ENCODE data around the gene LCN1. TPM values are rescaled to one million over a fixed set of nuclear protein-coding genes. Genes with fewer than 3 reads are reported as not detected.

The LCN1 gene
- total and polyA plus RNA-seq, 10 donors: 0.09 TPM; not detected in 9

DNA sequence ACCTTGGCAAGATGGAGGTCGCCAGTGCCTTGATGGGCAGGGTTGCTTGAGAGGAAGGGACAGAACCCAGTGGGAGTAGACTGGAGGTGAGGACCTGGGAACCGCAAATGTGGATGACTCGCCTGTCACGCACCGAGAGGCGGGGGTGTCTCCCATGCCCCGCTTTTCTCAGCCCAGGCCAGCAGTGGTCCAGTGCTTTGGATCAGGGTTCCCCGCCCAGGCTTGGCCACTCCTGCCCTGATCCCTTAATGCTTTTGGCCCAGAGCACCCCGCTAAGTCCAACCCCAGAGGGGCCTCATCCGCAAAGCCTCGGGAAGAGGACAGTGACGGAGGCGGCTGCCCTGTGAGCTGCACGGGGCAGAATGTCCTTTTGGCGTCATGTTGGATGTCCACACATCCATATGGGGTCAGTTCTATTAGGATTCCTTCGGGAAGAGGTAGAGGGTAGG, 18.3 kb upstream of the LCN1 start:
- H3K4me1 ChIP-seq: peaks cover 16 to 73% (median 44%) of the 10 kb centered on the region in 6 donors
- no peaks in the 10 kb centered on the region for H3K27me3 ChIP-seq (replicated peaks in 1 of 7)
- no peak overlapping the region for H3K27ac ChIP-seq
- DNase-seq: peak; percentile 56
- H3K4me3 ChIP-seq: no peak overlapping the region
- peaks cover 0 to 4% (median 0%) of the 10 kb centered on the region in 8 donors for H3K9me3 ChIP-seq
- TF ChIP-seq POLR2AphosphoS5 (IDR thresholded peaks at IDR 0.05): no peak
- peaks cover 0 to 39% (median 29%) of the 10 kb centered on the region in 6 donors for H3K36me3 ChIP-seq
- intact Hi-C loops (cut with DNase I; ENCODE audit: low total_unique reads): no loop called here
- 89 to 93% (median 93%) methylated on average over 14 to 16 of the region's 16 CpGs for WGBS, 5 donors

DNA sequence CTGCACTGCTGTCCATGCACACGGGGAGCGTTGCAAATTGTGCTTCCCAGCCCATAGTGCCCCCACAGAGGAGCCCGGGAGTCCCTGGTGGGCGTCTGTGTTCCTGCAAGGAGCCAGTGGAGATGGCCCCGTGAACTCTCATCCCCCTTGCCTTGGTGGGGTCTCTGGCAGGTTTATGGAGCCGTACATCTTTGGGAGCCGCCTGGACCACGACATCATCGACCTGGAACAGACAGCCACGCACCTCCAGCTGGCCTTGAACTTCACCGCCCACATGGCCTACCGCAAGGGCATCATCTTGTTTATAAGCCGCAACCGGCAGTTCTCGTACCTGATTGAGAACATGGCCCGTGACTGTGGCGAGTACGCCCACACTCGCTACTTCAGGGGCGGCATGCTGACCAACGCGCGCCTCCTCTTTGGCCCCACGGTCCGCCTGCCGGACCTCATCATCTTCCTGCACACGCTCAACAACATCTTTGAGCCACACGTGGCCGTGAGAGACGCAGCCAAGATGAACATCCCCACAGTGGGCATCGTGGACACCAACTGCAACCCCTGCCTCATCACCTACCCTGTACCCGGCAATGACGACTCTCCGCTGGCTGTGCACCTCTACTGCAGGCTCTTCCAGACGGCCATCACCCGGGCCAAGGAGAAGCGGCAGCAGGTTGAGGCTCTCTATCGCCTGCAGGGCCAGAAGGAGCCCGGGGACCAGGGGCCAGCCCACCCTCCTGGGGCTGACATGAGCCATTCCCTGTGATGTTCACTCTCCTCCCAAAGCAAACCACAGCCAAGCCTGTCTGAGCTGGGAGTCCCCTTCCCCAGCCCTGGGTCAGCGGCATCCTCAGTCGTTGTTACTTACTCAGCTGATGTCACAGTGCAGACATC, 17.6 kb upstream of the LCN1 start:
- no peak overlapping the region for H3K4me3 ChIP-seq
- peak in 1 of 3 donors; percentile 35 for TF ChIP-seq POLR2AphosphoS5 (IDR thresholded peaks at IDR 0.05)
- TF ChIP-seq, protein P1, sequence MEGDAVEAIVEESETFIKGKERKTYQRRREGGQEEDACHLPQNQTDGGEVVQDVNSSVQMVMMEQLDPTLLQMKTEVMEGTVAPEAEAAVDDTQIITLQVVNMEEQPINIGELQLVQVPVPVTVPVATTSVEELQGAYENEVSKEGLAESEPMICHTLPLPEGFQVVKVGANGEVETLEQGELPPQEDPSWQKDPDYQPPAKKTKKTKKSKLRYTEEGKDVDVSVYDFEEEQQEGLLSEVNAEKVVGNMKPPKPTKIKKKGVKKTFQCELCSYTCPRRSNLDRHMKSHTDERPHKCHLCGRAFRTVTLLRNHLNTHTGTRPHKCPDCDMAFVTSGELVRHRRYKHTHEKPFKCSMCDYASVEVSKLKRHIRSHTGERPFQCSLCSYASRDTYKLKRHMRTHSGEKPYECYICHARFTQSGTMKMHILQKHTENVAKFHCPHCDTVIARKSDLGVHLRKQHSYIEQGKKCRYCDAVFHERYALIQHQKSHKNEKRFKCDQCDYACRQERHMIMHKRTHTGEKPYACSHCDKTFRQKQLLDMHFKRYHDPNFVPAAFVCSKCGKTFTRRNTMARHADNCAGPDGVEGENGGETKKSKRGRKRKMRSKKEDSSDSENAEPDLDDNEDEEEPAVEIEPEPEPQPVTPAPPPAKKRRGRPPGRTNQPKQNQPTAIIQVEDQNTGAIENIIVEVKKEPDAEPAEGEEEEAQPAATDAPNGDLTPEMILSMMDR (IDR thresholded peaks at IDR 0.05 in 8 of 11, conservative IDR thresholded peaks at IDR 0.05 in 3 of 11): no peak
- H3K27me3 ChIP-seq (replicated peaks in 1 of 7): no peaks in the 10 kb centered on the region
- H3K36me3 ChIP-seq: peaks cover 0 to 39% (median 29%) of the 10 kb centered on the region in 6 donors
- H3K27ac ChIP-seq: no peak overlapping the region
- H3K9me3 ChIP-seq: peaks cover 0 to 11% (median 5%) of the 10 kb centered on the region in 8 donors
- H3K4me1 ChIP-seq: peaks cover 16 to 73% (median 44%) of the 10 kb centered on the region in 6 donors
- DNase-seq: peak; percentile 69
- intact Hi-C loops (cut with DNase I; ENCODE audit: low total_unique reads): no loop called here
- WGBS, 5 donors: 89 to 97% (median 93%) methylated on average over 32 to 41 of the region's 41 CpGs

DNA sequence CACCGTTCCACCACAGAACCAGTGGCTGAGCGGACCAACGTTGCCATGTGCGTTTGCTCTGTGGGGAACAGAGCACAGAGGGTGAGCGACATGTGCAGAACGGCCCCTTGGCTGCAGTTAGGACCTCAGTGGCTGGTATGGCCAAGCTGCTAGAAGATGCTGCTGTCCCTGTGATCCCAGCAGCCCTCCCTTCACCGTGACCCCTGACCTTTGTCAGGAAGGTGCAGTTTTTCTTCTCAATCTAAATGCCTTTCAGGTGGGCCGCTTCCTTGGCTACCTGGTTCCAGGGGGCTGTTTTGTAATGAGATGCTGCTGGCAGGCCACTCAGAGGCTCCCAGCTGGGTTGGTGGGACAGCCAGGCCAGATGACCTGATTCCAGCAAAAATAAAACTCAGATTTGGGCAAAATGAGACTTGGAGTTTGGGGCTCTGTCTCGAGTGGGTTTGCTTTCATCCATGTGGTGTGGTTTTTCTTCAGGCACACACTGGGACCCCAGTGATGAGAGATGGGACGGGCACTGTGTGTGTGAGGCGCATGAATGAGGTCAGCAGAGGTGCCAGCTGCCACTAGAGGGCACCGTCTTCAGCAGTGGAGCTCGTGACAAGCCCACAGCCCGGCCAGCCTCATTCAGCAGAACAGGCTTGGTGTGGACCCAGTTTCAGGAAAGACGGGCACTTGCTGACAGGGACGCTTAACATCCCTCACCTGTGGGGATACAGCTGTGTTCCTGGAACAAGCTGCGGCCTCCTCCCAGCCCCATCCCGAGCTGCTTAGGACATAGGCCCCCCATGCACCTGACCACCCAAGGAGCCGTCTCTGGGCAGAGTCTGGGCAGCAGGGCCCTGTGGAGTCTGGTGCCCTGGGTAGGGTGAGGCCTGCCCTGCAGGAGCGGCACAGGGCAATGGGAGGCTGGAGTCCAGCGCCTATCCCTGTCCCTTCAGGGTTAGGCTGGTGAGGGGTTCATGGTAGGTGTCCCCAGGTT, 16.7 kb upstream of the LCN1 start:
- no peaks in the 10 kb centered on the region for H3K27me3 ChIP-seq (replicated peaks in 1 of 7)
- H3K9me3 ChIP-seq: peaks cover 0 to 21% (median 14%) of the 10 kb centered on the region in 8 donors
- intact Hi-C loops (cut with DNase I; ENCODE audit: low total_unique reads): no loop called here
- no peak for TF ChIP-seq POLR2A (IDR thresholded peaks at IDR 0.05)
- TF ChIP-seq, protein P1 (IDR thresholded peaks at IDR 0.05 in 8 of 11, conservative IDR thresholded peaks at IDR 0.05 in 3 of 11): peak in 10 of 11 experiments; percentile 45 to 79 (median 62)
- peak in 2 of 3 donors; percentile 19 to 48 for TF ChIP-seq POLR2AphosphoS5 (IDR thresholded peaks at IDR 0.05)
- H3K27ac ChIP-seq: peak overlapping the region in 1 of 8 donors; percentile 52
- H3K36me3 ChIP-seq: peaks cover 0 to 39% (median 29%) of the 10 kb centered on the region in 6 donors
- no peak overlapping the region for H3K4me3 ChIP-seq
- 70 to 82% (median 73%) methylated on average over 14 to 21 of the region's 21 CpGs for WGBS, 5 donors
- peaks cover 12 to 64% (median 38%) of the 10 kb centered on the region in 6 donors for H3K4me1 ChIP-seq
- peak; percentile 82 for DNase-seq

DNA sequence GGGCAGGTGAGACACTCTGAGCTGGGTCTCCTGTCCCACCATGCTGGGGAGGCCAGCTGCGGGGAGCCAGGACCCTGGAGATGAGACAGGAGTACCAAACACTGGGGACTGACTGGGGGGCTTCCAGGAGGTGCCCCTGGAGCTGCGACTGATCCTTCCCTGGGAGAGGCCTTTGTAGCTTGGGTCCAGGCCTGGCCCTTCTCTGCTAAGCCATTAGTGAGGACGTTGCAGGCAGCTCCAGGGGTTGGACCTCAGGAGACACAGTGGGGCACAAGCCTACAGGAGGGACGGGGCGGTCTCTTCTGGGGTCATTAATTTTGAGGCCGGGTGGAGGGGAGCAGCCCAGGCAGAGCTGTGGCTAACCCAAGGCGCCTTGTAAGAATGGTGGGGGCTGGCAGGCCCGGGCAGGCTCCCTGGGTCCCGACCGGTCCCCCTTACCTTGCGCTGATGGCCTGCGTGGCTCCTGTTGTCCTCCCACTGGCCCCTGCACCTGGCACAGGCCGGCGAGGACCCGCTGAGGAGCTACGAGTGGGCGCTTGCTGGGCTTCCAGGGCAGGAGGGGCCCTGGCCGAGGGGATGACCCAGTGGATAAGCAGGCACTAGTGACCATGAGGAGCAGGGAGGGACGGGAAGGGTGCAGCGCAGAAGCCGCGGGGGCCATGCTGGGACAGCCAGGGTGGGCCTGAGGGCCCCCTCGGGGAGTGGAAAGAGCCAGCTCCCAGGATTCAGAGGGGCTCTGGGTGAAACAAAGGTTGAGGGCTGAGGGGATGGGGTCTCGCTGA, 15.6 kb upstream of the LCN1 start:
- H3K27ac ChIP-seq: peak overlapping the region in 4 of 8 donors; percentile 33 to 52 (median 46)
- H3K4me3 ChIP-seq: no peak overlapping the region
- H3K9me3 ChIP-seq: peaks cover 0 to 27% (median 20%) of the 10 kb centered on the region in 8 donors
- H3K4me1 ChIP-seq: peaks cover 11 to 55% (median 30%) of the 10 kb centered on the region in 6 donors
- H3K27me3 ChIP-seq (replicated peaks in 1 of 7): no peaks in the 10 kb centered on the region
- WGBS, 5 donors: 79 to 92% (median 92%) methylated on average over 14 to 24 of the region's 24 CpGs
- peak; percentile 74 for DNase-seq
- TF ChIP-seq, protein P1 (IDR thresholded peaks at IDR 0.05 in 8 of 11, conservative IDR thresholded peaks at IDR 0.05 in 3 of 11): no peak
- TF ChIP-seq POLR2AphosphoS5 (IDR thresholded peaks at IDR 0.05) (no peak), POLR2A (IDR thresholded peaks at IDR 0.05) (no peak)
- peaks cover 0 to 39% (median 29%) of the 10 kb centered on the region in 6 donors for H3K36me3 ChIP-seq
- intact Hi-C loops (cut with DNase I; ENCODE audit: low total_unique reads): no loop called here
